ENCODE data around the gene DENND6B. TPM values are rescaled to one million over a fixed set of nuclear protein-coding genes. Genes with fewer than 3 reads are reported as not detected.

DENND6B gene
- total and polyA plus RNA-seq, 12 donors, result 1.1 to 3.6 (median 2.0) TPM

DNA sequence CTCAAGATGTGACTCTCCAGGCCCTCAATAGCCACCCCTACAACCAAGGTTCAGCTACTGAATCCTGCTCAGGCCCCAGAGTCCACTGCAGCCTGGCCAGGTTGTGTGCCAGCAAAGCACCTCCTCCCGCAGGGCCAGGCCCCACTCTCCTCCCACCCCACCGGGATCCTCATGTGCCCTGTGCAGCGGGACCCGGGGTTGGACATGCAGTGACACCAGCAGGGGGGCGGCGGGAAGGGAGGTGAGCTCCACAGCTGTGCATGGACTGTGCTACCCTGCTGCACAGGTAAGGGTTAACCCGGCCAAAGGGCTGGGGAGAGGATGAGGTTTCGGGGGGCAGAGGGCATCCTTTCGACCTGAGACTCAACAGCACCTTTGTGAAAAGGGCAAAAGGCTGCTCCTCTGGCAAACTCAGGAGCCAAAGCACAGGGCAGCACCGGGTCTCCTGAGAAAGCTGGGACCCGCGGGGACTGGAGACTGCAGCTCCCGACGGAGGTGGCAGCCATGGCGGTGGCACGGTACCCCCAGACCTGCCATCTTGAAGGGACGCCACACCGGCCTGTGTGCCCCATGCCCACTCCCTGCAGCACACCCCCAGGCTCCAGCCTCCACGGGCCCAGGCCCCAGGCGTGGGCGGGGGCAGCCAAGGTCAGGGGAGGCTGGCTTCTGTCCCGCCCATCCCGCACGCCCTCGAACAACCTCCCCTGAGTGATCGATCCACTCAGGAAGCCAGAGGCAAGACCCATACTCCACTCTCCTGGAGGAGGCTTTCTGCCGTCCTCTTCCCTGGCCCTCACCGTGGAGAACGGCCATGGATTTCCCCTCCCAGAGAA is 29.9 kb downstream of the DENND6B start:
- Histone ChIP-seq H3K4me1 (peaks cover 64 to 99% (median 81%) of the 10 kb centered on the region in 9 donors), H3K27me3 (peaks cover 0 to 26% (median 0%) of the 10 kb centered on the region in 7 donors), H3K9me3 (no peaks in the 10 kb centered on the region), H3K36me3 (peaks cover 0 to 25% (median 0%) of the 10 kb centered on the region in 9 donors), H3K4me3 (no peak overlapping the region), H3K27ac (peak overlapping the region in 8 of 10 donors; percentile 15 to 76 (median 40))
- TF ChIP-seq, protein P1, sequence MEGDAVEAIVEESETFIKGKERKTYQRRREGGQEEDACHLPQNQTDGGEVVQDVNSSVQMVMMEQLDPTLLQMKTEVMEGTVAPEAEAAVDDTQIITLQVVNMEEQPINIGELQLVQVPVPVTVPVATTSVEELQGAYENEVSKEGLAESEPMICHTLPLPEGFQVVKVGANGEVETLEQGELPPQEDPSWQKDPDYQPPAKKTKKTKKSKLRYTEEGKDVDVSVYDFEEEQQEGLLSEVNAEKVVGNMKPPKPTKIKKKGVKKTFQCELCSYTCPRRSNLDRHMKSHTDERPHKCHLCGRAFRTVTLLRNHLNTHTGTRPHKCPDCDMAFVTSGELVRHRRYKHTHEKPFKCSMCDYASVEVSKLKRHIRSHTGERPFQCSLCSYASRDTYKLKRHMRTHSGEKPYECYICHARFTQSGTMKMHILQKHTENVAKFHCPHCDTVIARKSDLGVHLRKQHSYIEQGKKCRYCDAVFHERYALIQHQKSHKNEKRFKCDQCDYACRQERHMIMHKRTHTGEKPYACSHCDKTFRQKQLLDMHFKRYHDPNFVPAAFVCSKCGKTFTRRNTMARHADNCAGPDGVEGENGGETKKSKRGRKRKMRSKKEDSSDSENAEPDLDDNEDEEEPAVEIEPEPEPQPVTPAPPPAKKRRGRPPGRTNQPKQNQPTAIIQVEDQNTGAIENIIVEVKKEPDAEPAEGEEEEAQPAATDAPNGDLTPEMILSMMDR (IDR thresholded peaks at IDR 0.05), result no peak
- 56% methylated on average over 29 of the region's 29 CpGs for WGBS, 2 donors
- intact Hi-C loops (cut with DNase I), result no loop called here
- peak in 1 of 8 donors; percentile 6 for ATAC-seq
- no peak for DNase-seq

GRCh38 chr22:50294319-50294656 is 32.5 kb downstream of the DENND6B start:
- ATAC-seq (no peak), DNase-seq (no peak)
- peak overlapping the region in 6 of 10 donors; percentile 31 to 44 (median 38) for H3K4me3 ChIP-seq
- intact Hi-C loops (cut with DNase I), result loop anchor here in 2 of 10 donors (5.0 kb wide), 1 partner anchor 33 kb away; the partner anchor contains the start of gene DENND6B (in 2 of the 2)
- H3K9me3 ChIP-seq, result no peaks in the 10 kb centered on the region
- H3K36me3 ChIP-seq, result peaks cover 0 to 41% (median 10%) of the 10 kb centered on the region in 9 donors
- TF ChIP-seq, protein P1 (IDR thresholded peaks at IDR 0.05), result no peak
- H3K27me3 ChIP-seq, result peaks cover 0 to 12% (median 0%) of the 10 kb centered on the region in 7 donors
- 32 to 33% methylated on average over 5 of the region's 5 CpGs for WGBS, 2 donors
- H3K4me1 ChIP-seq, result peaks cover 43 to 75% (median 55%) of the 10 kb centered on the region in 9 donors
- peak overlapping the region; percentile 39 to 96 (median 90) for H3K27ac ChIP-seq

DNA sequence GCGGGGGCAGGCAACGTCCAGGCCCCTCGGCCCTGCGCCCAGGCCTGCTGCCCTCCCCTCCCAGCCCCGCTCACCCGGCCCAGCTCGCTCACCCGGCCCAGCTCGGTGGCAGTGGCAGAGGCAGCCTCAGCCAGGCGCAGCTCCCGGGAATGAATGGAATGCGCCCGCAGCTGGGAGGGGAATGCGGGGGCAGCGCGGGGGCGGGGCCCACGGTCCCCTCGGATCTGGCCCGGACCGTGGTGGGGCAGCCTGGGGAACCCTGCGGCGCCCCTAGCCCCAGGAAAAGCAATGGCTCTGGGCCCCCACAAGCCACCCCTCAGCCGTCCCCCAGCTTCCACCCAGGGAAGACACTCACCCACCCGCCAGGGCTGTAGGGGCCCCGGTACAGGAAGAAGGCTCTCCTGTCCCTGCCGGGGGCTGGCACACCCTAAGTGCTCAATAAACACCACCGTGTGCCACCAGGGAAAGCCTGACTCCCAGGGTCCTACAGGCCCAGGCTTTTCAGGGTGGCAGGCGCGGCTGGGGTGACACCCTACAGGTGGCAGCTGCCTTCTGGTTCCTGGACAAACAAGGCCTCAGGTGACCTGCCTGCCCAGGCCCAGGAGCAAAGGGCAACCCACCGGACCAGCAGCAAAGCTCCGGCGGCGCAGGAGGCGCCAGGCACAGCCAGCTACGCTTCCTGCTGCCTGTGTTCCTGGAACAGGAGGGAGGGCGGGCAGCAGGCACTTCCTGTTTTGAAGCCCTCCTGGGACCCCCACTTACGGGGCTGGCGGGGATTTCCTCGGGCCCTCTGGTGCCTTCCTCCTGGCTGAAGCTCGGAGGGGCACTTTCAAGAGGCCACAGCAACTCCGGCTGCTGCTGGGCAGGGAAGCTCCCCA is 33.1 kb downstream of the DENND6B start:
- whole genome bisulfite sequencing, 2 donors, result 15% methylated on average over 40 to 42 of the region's 42 CpGs
- Histone ChIP-seq H3K4me3 (peak overlapping the region in 9 of 10 donors; percentile 3 to 44 (median 35)), H3K27me3 (peaks cover 0 to 10% (median 0%) of the 10 kb centered on the region in 7 donors), H3K36me3 (peaks cover 0 to 47% (median 16%) of the 10 kb centered on the region in 9 donors), H3K27ac (peak overlapping the region; percentile 39 to 96 (median 90)), H3K4me1 (peaks cover 37 to 69% (median 53%) of the 10 kb centered on the region in 9 donors), H3K9me3 (no peaks in the 10 kb centered on the region)
- TF ChIP-seq, protein P1 (IDR thresholded peaks at IDR 0.05), result no peak
- intact Hi-C loops (cut with DNase I), result loop anchor here in 2 of 10 donors (5.0 kb wide), 1 partner anchor 34 kb away; the partner anchor contains the start of gene DENND6B (in 2 of the 2)
- ATAC-seq (peak; percentile 75 to 91 (median 82)), DNase-seq (peak; percentile 71 to 75)

Measured in heart right ventricle (tissue), 16 donors.